ENCODE data around the gene CADM2. TPM values are rescaled to one million over a fixed set of nuclear protein-coding genes. Genes with fewer than 3 reads are reported as not detected.

The CADM2 gene
- total RNA-seq, 1 experiment from 2014 or later = 0.47 TPM

GRCh38 chr3:85586018-85586417 lies 627.2 kb downstream of the CADM2 start:
- CTCF ChIA-PET = no interaction called here
- H3K9ac ChIP-seq (ENCODE audit: low read length) = no peak overlapping the region
- no peak overlapping the region for H3K4me2 ChIP-seq (ENCODE audit: low read length)
- H3K9me3 ChIP-seq (ENCODE audit: low read length) = no peaks in the 10 kb centered on the region
- no peaks in the 10 kb centered on the region for H3K27me3 ChIP-seq (ENCODE audit: low read length)
- no peak overlapping the region for H3K4me3 ChIP-seq (ENCODE audit: low read length)
- H3K4me1 ChIP-seq (ENCODE audit: insufficient read depth, low read length) = no peaks in the 10 kb centered on the region; the same call in 1 of the 2 replicates
- no peaks in the 10 kb centered on the region for H3K9me2 ChIP-seq (replicated peaks; ENCODE audit: low read length)
- no peaks in the 10 kb centered on the region for H3K36me3 ChIP-seq (ENCODE audit: low read depth, low read length)
- TF ChIP-seq EZH2 (IDR thresholded peaks at IDR 0.05; ENCODE audit: low read length, unreplicated experiment) (no peak), EZH2phosphoT487 (IDR thresholded peaks at IDR 0.05; ENCODE audit: borderline replicate concordance, low read length) (no peak), CTCF (conservative IDR thresholded peaks at IDR 0.05; ENCODE audit: low read depth, low read length) (no peak)
- no peak overlapping the region for H3K27ac ChIP-seq (ENCODE audit: low read length)
- no peaks in the 10 kb centered on the region for H4K20me1 ChIP-seq (ENCODE audit: low read length)
- BruUV-seq (replicated peaks) = no TSS peak
- ATAC-seq (no peak), DNase-seq (no peak)
- intact Hi-C loops (cut with micrococcal nuclease) = no loop called here
- H3K79me2 ChIP-seq (ENCODE audit: low read length) = no peaks in the 10 kb centered on the region
- POLR2A ChIA-PET (ENCODE audit: unreplicated experiment) = no interaction called here
- H2AFZ ChIP-seq (ENCODE audit: low read length) = no peak overlapping the region
- no peaks in the 10 kb centered on the region for H3F3A ChIP-seq (ENCODE audit: low read length, unreplicated experiment)

- peak; percentile 60 for DNase-seq
- intact Hi-C loops (cut with micrococcal nuclease) = no loop called here
- BruUV-seq (replicated peaks) = no TSS peak
These were observed 630.4 kb downstream of the CADM2 start for GRCh38 chr3:85589145-85589544.

More at GRCh38 chr3:85589145-85589544, 630.4 kb downstream of the CADM2 start:
- Histone ChIP-seq H2AFZ (ENCODE audit: low read length) (no peak overlapping the region), H3K27ac (ENCODE audit: low read length) (no peak overlapping the region), H3K9ac (ENCODE audit: low read length) (no peak overlapping the region), H4K20me1 (ENCODE audit: low read length) (no peaks in the 10 kb centered on the region), H3K36me3 (ENCODE audit: low read depth, low read length) (no peaks in the 10 kb centered on the region), H3F3A (ENCODE audit: low read length, unreplicated experiment) (no peaks in the 10 kb centered on the region), H3K27me3 (ENCODE audit: low read length) (no peaks in the 10 kb centered on the region), H3K4me1 (ENCODE audit: insufficient read depth, low read length) (no peaks in the 10 kb centered on the region; the same call in 1 of the 2 replicates), H3K4me3 (ENCODE audit: low read length) (no peak overlapping the region), H3K79me2 (ENCODE audit: low read length) (no peaks in the 10 kb centered on the region), H3K4me2 (ENCODE audit: low read length) (no peak overlapping the region), H3K9me2 (replicated peaks; ENCODE audit: low read length) (no peaks in the 10 kb centered on the region), H3K9me3 (ENCODE audit: low read length) (no peaks in the 10 kb centered on the region)
- ATAC-seq = no peak; the same call in 1 of the 2 replicates
- ChIA-PET POLR2A (ENCODE audit: unreplicated experiment) (no interaction called here), CTCF (no interaction called here)
- TF ChIP-seq EZH2phosphoT487 (IDR thresholded peaks at IDR 0.05; ENCODE audit: borderline replicate concordance, low read length) (no peak), EZH2 (IDR thresholded peaks at IDR 0.05; ENCODE audit: low read length, unreplicated experiment) (no peak), CTCF (conservative IDR thresholded peaks at IDR 0.05; ENCODE audit: low read depth, low read length) (no peak)
